Trophoblast cell (in vitro differentiated cells and primary cell): ENCODE results near the gene TNRC6B.

ENCODE experiments used
- DNase-seq, 2 donors: peaks; one replicate each; pipeline ENCODE4 v3.0.0-alpha.2; 2016
- H2AFZ ChIP-seq: 2 replicates; pipeline ENCODE4 v1.6.1; 2013; ENCODE audit warnings: low read length, moderate library complexity, mild to moderate bottlenecking; ENCODE audit not compliant: insufficient read depth, poor library complexity
- H2AK5ac ChIP-seq: 2 replicates; pipeline ENCODE4 v1.6.1; 2013; ENCODE audit warnings: mild to moderate bottlenecking, low read length
- H2BK120ac ChIP-seq: 2 replicates; pipeline ENCODE4 v1.6.1; 2013; ENCODE audit warnings: low read length, mild to moderate bottlenecking, moderate library complexity; ENCODE audit not compliant: insufficient read depth, poor library complexity
- H2BK12ac ChIP-seq: 2 replicates; pipeline ENCODE4 v1.6.1; 2013; ENCODE audit warnings: mild to moderate bottlenecking, low read length, moderate library complexity
- H2BK5ac ChIP-seq: 2 replicates; pipeline ENCODE4 v1.6.1; 2013; ENCODE audit warnings: low read length, low read depth, moderate library complexity, mild to moderate bottlenecking; ENCODE audit not compliant: poor library complexity
- H3K14ac ChIP-seq: 2 replicates; pipeline ENCODE4 v1.6.1; 2013; ENCODE audit warnings: mild to moderate bottlenecking, low read length
- H3K18ac ChIP-seq: 2 replicates; pipeline ENCODE4 v1.6.1; 2013; ENCODE audit warnings: mild to moderate bottlenecking, low read length
- H3K23ac ChIP-seq: 2 replicates; pipeline ENCODE4 v1.6.1; 2013; ENCODE audit warnings: low read length
- H3K27ac ChIP-seq: 2 replicates; pipeline ENCODE4 v1.5.1; 2013; ENCODE audit warnings: low read depth, mild to moderate bottlenecking, inconsistent platforms, low read length, moderate library complexity
- H3K27me3 ChIP-seq: 2 replicates; pipeline ENCODE4 v1.6.1; 2013; ENCODE audit warnings: inconsistent platforms, mild to moderate bottlenecking, low read length, moderate library complexity; ENCODE audit not compliant: insufficient read depth
- H3K36me3 ChIP-seq, 2 experiments: 1 replicate in 1 of 2; 2 replicates in 1 of 2; pipeline ENCODE4 v1.6.1; 2013; ENCODE audit warnings: low read length in 2 of 2, mild to moderate bottlenecking in 2 of 2, moderate library complexity in 1 of 2; ENCODE audit not compliant: insufficient read depth in 2 of 2, control insufficient read depth in 1 of 2
- H3K4ac ChIP-seq: 2 replicates; pipeline ENCODE4 v1.6.1; 2013; ENCODE audit warnings: low read depth, mild to moderate bottlenecking, low read length, moderate library complexity
- H3K4me1 ChIP-seq, 2 experiments: 1 replicate in 1 of 2; 2 replicates in 1 of 2; pipeline ENCODE4 v1.6.1; 2013; ENCODE audit warnings: low read length in 2 of 2, mild to moderate bottlenecking in 2 of 2, moderate library complexity in 1 of 2; ENCODE audit not compliant: insufficient read depth in 2 of 2, control insufficient read depth in 1 of 2
- H3K4me2 ChIP-seq: 2 replicates; pipeline ENCODE4 v1.6.1; 2013; ENCODE audit warnings: inconsistent platforms, mild to moderate bottlenecking, low read length, moderate library complexity
- H3K4me3 ChIP-seq: 2 replicates; pipeline ENCODE4 v1.5.1; 2013; ENCODE audit warnings: mild to moderate bottlenecking, low read depth, low read length, inconsistent platforms
- H3K79me1 ChIP-seq: one replicate; pipeline ENCODE4 v1.6.1; 2013; ENCODE audit warnings: low read length
- H3K79me2 ChIP-seq: 2 replicates; pipeline ENCODE4 v1.6.1; 2013; ENCODE audit warnings: low read length, mild to moderate bottlenecking; ENCODE audit not compliant: control insufficient read depth, insufficient read depth, poor library complexity
- H3K9ac ChIP-seq: 2 replicates; pipeline ENCODE4 v1.6.1; 2013; ENCODE audit warnings: mild to moderate bottlenecking, low read length
- H3K9me3 ChIP-seq: 2 replicates; pipeline ENCODE4 v1.6.1; 2013; ENCODE audit warnings: low read depth, mild to moderate bottlenecking, control low read depth, inconsistent platforms, low read length; ENCODE audit not compliant: insufficient read depth
- H4K12ac ChIP-seq: 2 replicates; pipeline ENCODE4 v1.6.1; 2013; ENCODE audit warnings: low read depth, mild to moderate bottlenecking, low read length, moderate library complexity
- H4K8ac ChIP-seq: 2 replicates; pipeline ENCODE4 v1.6.1; 2013; ENCODE audit warnings: low read depth, mild to moderate bottlenecking, low read length, moderate library complexity
- H4K91ac ChIP-seq: one replicate; pipeline ENCODE4 v1.6.1; 2013; ENCODE audit warnings: low read depth, mild to moderate bottlenecking, low read length, moderate library complexity
- WGBS: extraction: QIAGEN DNeasy Blood & Tissue Kit; methylation state at CpG from one replicate; pipeline ENCODE4 v1.1.7; 2013; ENCODE audit warnings: missing lambda C conversion rate; ENCODE audit not compliant: insufficient read length, insufficient coverage; ENCODE audit errors: extremely low coverage; 5-methylcytosine and 5-hydroxymethylcytosine counted together

Gene TNRC6B

GRCh38 chr22:40215266-40215665 is 37.5 kb downstream of the TNRC6B start:
- H2AK5ac ChIP-seq: no peak overlapping the region
- H3K79me2 ChIP-seq: peaks cover 1% of the 10 kb centered on the region
- DNase-seq: no peak
- no peak overlapping the region for H3K4me3 ChIP-seq
- H3K27me3 ChIP-seq: no peaks in the 10 kb centered on the region
- no peak overlapping the region for H4K12ac ChIP-seq
- no peak overlapping the region for H3K27ac ChIP-seq
- H3K36me3 ChIP-seq: peaks cover 0 to 6% of the 10 kb centered on the region in 2 experiments
- peak overlapping the region; percentile 21 for H3K4ac ChIP-seq
- WGBS: no CpG with 5 or more reads among the region's 3 CpGs
- H3K4me2 ChIP-seq: no peak overlapping the region
- peak overlapping the region; percentile 29 for H3K18ac ChIP-seq
- no peak overlapping the region for H3K23ac ChIP-seq
- H2AFZ ChIP-seq: no peak overlapping the region
- H4K91ac ChIP-seq: no peak overlapping the region
- peaks cover 8 to 13% of the 10 kb centered on the region in 2 experiments for H3K4me1 ChIP-seq
- H2BK120ac ChIP-seq: no peak overlapping the region
- no peak overlapping the region for H3K14ac ChIP-seq
- no peaks in the 10 kb centered on the region for H3K79me1 ChIP-seq
- no peak overlapping the region for H4K8ac ChIP-seq
- H3K9me3 ChIP-seq: no peaks in the 10 kb centered on the region
- H2BK5ac ChIP-seq: no peak overlapping the region
- H2BK12ac ChIP-seq: no peak overlapping the region
- no peak overlapping the region for H3K9ac ChIP-seq

GRCh38 chr22:40216041-40216756 is 38.5 kb downstream of the TNRC6B start:
- Histone ChIP-seq H3K4ac (no peak overlapping the region), H4K8ac (no peak overlapping the region), H3K9me3 (no peaks in the 10 kb centered on the region), H2AFZ (no peak overlapping the region), H3K23ac (no peak overlapping the region), H3K4me2 (no peak overlapping the region), H3K4me1 (peaks cover 13 to 19% of the 10 kb centered on the region in 2 experiments), H3K18ac (no peak overlapping the region), H4K91ac (no peak overlapping the region), H3K4me3 (no peak overlapping the region), H2BK5ac (no peak overlapping the region), H2BK120ac (no peak overlapping the region), H4K12ac (no peak overlapping the region), H3K27ac (no peak overlapping the region), H3K79me2 (peaks cover 1% of the 10 kb centered on the region), H3K9ac (no peak overlapping the region), H2AK5ac (no peak overlapping the region), H3K36me3 (peaks cover 0 to 6% of the 10 kb centered on the region in 2 experiments), H2BK12ac (no peak overlapping the region), H3K79me1 (no peaks in the 10 kb centered on the region), H3K27me3 (no peaks in the 10 kb centered on the region), H3K14ac (no peak overlapping the region)
- DNase-seq: no peak
- no CpG with 5 or more reads among the region's 11 CpGs for WGBS

GRCh38 chr22:40218152-40218551 is 40.4 kb downstream of the TNRC6B start:
- no peak for DNase-seq
- Histone ChIP-seq H3K27me3 (no peaks in the 10 kb centered on the region), H3K4me2 (no peak overlapping the region), H2AK5ac (no peak overlapping the region), H2BK120ac (no peak overlapping the region), H3K23ac (no peak overlapping the region), H3K14ac (no peak overlapping the region), H3K4ac (no peak overlapping the region), H2BK12ac (no peak overlapping the region), H2AFZ (no peak overlapping the region), H3K18ac (no peak overlapping the region), H4K8ac (no peak overlapping the region), H2BK5ac (no peak overlapping the region), H3K79me1 (no peaks in the 10 kb centered on the region), H3K9ac (no peak overlapping the region), H3K36me3 (peaks cover 0 to 6% of the 10 kb centered on the region in 2 experiments), H4K12ac (no peak overlapping the region), H3K4me3 (no peak overlapping the region), H3K27ac (no peak overlapping the region), H3K9me3 (no peaks in the 10 kb centered on the region), H3K79me2 (no peaks in the 10 kb centered on the region), H3K4me1 (peaks cover 17 to 27% of the 10 kb centered on the region in 2 experiments), H4K91ac (no peak overlapping the region)
- no CpG with 5 or more reads among the region's 4 CpGs for WGBS

- Histone ChIP-seq H3K27me3 (no peaks in the 10 kb centered on the region), H4K12ac (no peak overlapping the region), H3K4me3 (no peak overlapping the region), H2AFZ (no peak overlapping the region), H3K4me2 (no peak overlapping the region), H3K4ac (no peak overlapping the region), H4K8ac (no peak overlapping the region), H2BK120ac (no peak overlapping the region), H4K91ac (no peak overlapping the region), H2BK5ac (no peak overlapping the region), H3K79me2 (no peaks in the 10 kb centered on the region), H3K27ac (no peak overlapping the region), H3K79me1 (no peaks in the 10 kb centered on the region), H3K36me3 (peaks cover 0 to 3% of the 10 kb centered on the region in 2 experiments), H2BK12ac (no peak overlapping the region), H3K9me3 (no peaks in the 10 kb centered on the region), H3K4me1 (peaks cover 17 to 27% of the 10 kb centered on the region in 2 experiments), H2AK5ac (no peak overlapping the region), H3K14ac (no peak overlapping the region), H3K23ac (no peak overlapping the region), H3K18ac (no peak overlapping the region), H3K9ac (no peak overlapping the region)
- WGBS: no CpG with 5 or more reads among the region's 6 CpGs
- no peak for DNase-seq
Measured at GRCh38 chr22:40218723-40219294, 41.1 kb downstream of the TNRC6B start.
